OCI-M1 (cell line): ENCODE data around the gene RPL10A.

Source experiments
- DNase-seq: peaks from one replicate; lab custom pipeline; 2025; lab: John Stamatoyannopoulos, UW

The RPL10A gene

DNA sequence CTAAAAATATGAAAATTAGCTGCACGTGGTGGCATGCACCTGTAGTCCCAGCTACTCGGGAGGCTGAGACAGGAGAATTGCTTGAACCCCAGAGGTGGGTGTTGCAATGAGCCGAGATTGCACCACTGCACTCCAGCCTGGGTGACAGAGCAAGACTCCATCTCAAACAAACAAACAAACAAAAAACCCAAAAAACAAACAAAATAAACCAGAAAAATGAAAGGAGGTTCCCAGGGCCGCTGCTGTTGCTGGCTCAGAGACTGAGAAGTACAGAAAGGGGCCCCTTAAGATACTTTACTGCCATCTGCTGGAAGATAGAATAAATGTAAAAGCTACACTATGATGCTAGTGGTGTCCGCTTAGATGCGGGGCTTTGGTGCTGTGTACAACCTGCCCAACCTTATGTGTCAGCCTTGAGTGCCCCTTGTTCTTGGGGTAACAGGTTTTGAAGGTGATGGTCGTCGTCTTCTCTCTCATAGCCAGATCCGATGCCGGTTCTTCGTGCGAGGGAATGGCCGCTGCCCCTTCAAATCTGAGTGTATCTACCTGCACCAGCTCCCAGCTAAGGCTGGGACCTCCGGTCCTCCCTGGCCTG is 18.8 kb upstream of the RPL10A start:
- peak; percentile 91 for DNase-seq

DNA sequence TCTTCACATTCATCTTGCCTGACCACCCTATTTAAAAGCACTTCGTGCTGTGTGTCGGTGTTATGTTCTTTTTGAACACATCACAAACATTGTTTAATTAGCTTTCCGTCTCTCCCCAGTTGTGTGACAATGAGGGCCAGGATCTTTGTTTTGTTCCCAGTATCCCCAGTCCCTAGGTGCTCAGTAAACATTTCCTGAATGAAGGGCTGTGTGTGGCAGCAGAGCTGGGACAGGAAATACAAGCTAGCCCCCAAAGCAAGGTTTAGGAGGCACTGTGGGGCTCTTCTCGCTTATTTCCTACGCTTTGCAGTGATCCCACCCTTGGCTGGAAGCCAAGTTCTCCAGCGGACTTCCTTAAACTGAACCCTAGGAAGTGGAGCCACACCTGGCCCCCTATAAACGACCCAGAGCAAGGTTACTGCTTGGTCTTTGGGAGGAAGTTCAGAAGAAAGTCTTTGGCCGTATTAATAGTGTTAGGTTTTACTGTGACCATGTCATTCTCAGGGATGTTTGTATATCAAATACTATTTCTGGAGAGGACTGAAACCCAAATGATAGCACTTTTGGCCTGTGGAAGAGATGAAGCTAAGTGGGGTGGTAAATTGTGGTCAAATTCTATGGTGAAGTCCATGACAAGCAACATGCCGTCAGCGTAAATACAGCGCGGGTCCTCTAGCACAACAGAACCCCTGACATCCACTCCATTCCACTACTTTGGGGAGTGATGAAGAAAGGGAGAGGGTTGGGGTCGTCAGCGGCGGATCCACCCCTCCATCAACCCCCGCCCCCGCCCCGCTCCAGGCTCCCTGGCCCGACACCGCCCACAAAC is 16.6 kb upstream of the RPL10A start:
- no peak for DNase-seq

DNA sequence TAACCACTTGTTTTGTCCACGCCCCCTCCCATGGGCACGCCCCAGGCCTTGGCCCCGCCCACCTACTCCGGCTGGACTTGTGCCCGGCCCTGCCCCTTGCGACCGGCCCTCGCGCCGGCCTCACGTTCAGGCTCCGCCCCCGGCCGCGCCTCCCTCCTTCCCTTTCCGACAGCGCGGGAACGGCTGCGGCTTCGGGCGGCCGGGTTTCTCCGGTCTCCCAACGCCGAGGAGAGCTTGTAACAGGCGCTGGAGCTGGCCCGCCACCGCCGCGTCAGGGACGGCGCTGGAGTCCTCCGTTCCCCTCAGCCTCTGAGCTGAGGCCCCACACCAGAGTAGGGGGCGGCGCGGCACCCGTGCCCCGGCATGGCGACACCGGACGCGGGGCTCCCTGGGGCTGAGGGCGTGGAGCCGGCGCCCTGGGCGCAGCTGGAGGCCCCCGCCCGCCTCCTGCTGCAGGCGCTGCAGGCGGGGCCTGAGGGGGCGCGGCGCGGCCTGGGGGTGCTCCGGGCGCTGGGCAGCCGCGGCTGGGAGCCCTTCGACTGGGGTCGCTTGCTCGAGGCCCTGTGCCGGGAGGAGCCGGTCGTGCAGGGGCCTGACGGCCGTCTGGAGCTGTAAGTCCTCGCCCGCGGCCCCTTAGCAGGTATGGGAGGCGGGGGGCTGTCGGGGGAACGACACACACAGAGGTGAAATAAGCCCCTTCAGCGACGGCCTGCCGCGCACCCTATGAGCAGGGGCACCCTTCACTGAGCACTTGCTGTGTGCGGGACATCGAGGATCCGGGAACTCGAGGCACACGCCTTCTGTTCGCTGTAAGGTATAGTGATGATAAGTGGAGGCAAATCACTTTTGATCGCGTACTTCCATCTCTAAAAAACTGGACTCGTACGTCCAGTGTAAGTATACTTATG is 15.8 kb upstream of the RPL10A start, which contains the start of gene FANCE:
Gene FANCE (plus strand): TSS at position 156 of the 908 bp plus-strand sequence. CDS start 208 bp downstream, at position 364.
- peak; percentile 98 for DNase-seq

DNA sequence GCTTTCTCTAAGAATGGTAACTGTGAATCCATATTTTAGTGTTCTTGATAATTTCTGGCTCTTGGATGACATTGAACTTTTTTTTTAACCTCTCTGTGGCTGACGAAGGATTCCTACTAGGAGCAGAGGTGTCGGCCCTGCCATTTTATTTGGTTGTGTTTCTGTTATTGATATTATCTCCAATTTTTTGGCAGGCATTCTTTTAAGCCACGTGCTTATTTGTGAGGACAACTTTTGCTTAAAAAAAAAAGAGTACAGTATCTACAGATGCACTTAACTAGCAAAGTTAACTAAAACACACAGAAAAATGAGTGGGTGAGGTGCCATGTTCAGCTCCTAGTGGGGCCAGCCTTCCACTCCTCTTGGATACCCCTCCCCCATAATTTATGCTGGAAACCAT is 15.0 kb upstream of the RPL10A start:
- DNase-seq: peak; percentile 75

DNA sequence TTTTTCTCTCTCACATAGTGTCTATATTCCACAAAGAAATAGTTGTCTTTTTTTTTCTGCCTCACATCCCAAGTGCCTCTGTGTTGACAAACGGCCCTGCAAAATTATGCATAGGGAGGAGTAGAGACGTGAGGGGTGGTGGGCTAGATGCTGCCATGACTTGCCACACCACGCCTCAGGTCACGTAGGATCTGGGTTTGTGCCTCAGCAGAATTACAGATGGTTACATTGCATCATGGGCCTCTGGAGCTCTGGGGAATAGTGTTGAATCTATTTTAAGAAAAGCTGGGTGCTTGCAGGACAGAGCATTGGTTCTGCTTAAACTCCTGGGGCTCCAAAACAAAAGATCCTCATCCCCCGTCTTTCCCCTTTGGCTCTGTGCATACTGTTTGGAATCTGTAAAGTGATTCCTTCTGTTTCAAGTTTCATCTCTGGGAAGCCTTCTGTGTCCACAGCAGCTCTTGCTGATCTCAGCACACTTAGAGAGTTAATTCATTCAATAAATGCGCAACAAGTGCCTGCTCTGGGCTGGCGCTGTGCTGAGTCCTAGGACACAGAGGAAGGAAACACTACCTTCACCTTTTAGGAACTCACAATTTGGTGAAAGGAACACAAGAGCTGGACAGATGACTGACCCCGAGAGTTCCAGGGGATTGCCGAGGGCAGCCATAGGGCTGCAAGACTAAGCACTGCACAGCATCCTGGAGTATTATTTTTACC is 13.7 kb upstream of the RPL10A start:
- no peak for DNase-seq

DNA sequence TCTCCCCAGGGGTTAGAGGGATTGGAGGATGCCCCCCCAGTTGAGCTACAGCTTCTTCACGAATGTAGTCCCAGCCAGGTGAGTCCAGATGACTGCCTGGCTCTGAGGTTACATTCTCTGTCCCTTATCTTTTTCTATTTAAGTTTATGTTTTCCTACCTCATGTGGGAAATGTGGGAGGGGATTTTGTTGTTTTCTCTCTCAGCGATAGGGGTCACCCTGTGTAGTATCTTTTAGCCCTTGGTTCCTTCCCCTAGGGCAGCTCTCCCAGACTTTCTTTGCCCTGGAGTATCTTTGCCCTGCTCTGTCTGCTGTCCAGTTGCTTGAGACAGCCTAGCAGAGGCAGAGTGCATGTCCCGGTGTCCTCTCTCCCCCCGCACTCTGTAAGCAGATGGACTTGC is 10.3 kb upstream of the RPL10A start:
- DNase-seq: no peak

DNA sequence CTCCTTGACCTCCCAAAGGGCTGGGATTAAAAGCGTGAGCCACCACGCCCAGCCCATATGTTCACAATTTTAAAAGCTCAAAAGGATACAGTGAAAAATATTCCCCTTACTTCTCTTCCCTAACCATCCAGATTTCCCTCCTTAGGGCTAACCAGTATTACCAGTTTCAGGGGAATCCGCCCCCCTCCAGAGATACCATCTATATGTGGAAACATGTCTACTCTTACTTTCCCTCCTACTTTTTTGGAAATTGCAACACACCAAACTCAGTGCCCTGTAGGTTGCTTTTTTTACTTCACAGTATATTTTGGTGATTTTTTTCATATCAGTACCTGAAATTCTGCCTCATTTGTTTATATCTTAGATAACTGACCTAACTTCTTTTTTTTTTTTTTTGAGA is 6.9 kb upstream of the RPL10A start:
- no peak for DNase-seq

DNA sequence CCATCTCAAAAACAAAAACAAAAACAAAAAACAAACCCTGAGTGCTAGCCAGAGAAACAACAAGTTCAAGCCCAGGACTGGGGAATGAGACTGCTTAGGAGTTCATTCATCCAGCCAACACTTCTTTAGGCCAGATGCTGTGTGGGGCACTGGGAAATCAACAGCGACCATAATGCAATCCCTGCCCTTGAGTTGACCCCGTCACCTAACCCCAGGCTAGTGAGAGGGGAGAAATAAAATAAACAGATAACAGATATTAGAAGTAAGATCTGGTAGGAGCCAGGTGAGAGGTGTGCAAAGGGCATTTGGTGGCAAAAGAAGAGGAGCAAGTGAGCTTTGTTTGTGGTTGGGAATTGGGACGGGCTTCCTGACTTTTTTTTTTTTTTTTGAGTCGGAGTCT is 4.9 kb upstream of the RPL10A start:
- no peak for DNase-seq

DNA sequence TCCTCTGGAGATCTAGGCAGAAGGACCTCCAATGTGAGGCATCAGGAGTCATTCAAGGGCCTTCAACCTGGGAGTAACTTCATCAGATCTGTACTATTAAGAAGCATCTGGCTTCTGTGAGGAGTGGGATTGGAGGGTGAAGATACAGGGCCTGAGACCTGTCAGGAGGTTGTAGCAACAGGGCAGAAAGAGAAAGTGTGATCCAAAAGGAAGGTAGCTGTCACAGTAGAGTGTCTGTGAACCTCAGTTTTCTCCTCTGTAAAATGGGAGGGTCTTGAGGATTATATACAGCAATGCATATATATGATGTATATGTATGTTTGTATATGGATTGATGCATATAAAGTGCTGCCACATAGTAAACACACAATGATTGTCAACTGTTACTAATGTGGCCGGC is 2.6 kb upstream of the RPL10A start:
- no peak for DNase-seq

DNA sequence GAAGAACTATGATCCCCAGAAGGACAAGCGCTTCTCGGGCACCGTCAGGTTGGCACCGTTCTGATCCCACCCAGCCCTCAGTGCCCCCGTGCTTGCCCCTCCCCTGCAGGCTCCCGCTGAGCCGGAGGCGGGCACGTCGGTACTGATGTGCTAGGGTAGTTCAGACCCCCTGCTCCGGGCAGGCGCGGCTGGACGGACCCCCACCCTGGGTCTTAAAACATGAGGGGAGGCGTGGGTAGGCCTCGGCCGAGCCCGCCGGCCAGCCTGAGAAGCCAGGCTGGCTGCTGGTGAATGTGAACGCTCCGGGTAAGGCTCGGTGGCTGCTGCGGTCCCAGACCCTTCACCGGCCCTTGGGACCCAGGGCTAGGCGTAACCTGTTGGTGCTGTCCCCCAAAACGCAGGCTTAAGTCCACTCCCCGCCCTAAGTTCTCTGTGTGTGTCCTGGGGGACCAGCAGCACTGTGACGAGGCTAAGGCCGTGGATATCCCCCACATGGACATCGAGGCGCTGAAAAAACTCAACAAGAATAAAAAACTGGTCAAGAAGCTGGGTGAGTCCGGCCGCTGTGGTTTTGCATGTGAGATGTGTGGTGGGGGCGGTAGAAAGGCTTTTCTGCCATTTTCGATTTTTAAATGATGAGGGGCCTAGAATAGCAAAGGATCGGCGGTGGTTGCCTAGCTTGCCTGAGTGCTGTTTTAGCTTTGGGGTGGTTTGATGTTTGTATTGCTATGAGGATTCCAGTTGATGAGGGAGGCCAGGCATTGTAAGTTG is 964 bp downstream of the RPL10A start:
- no peak for DNase-seq

DNA sequence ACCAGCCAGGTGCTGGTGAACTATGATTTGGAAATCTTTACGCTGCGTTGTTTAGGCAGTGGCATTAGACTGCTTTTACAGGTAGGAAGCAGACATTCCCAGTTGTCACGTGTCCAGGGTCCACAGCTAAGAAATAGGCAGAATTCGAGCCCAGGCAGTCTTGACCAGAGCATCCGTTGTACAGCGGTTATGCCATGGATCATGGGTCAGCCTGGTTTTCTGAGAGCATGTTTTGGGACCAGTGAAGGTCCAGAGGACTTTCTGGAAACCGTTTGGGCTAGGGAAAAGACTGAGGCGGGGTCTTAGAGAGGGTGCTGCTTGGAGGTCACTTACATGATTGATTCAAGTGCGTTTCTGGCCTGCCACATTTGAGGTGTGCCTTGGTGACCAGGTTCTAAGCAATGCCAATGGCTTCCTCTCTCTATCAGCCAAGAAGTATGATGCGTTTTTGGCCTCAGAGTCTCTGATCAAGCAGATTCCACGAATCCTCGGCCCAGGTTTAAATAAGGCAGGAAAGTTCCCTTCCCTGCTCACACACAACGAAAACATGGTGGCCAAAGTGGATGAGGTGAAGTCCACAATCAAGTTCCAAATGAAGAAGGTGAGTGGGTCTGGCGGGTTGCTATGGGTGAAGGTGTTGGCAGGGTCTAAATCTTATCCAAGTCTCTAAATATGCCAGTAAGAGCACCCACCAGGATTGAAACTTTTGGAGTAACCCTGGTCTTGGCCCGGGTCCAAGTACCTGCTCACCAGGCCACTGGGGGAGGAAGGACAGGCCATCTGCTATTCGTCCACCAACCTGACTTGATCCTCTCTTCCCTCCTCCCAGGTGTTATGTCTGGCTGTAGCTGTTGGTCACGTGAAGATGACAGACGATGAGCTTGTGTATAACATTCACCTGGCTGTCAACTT is 1.8 kb downstream of the RPL10A start:
- DNase-seq: no peak

DNA sequence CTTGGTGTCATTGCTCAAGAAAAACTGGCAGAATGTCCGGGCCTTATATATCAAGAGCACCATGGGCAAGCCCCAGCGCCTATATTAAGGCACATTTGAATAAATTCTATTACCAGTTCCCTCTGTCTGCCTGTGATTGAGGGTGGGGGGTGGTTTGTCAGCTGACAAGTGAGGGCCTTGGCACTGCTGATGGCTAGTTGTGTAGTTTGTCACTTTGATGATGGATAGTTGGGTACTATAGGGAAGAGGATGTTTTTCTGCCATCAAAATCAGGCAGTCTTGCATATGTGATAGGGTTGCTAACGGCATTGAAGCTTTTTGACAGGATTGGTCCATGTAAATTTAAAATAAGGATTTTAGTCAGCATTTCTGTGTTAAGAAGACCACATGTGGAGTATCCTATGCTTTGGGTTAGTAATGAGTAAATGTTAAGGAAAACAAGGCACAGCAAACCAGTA is 2.5 kb downstream of the RPL10A start:
- DNase-seq: no peak

DNA sequence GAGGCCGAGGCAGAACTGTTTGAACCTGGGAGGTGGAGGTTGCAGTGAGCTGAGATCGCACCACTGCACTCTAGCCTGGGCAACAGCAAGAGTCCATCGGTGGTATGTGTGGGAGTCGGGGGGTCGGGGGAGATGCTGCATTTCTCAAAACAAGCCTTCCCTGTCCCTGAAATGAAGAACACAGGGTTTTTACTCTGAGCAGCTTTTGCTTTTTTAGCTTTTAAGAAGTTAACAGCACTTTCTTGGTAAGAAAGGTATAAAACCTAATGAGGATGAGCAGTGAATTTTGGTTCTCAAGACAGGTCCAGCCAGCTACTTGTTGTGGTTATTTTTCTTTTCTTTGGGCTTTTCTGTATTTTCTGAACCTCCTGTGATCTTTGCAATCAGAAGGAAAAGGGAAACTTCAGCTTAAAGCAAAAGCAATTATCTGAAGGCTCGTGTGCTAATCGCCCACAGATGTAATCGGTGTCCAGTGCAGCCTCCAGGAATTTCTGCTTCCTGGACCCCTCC is 3.7 kb downstream of the RPL10A start:
- no peak for DNase-seq

DNA sequence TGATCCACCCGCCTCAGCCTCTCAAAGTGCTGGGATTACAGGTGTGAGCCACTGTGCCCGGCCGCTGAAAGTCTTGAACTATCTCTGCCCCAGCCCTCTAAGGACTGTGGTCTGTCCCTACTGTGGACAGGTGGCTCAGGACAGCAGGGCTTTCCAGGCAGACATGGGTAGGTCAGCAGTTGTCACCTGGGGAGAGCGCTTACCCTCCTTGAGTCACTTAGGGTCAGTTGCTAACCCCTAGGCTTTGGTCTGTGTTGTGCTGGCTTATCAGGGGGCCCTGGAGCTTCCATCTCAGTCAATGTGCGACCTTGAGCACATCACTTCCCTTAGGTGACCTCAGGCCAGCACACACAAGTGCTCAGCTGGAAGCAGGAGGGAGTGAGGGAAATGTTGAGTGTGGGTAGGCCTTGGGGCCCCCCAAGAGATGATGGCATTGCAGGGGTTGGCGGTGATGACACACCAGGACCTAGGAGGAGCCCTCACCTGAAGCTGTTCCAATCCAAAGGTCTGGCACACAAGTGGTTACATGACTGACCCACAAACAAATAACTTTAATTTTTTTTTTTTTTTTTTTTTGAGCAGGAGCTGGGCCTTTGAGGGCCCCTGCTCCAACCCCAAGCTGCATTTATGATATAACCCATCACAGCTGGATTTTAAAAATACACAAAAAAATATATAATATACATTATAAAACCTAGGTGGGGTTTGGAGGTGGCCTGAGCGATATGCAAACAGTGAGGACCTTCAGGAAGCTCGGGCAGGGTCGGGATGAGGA is 5.1 kb downstream of the RPL10A start:
- no peak for DNase-seq

DNA sequence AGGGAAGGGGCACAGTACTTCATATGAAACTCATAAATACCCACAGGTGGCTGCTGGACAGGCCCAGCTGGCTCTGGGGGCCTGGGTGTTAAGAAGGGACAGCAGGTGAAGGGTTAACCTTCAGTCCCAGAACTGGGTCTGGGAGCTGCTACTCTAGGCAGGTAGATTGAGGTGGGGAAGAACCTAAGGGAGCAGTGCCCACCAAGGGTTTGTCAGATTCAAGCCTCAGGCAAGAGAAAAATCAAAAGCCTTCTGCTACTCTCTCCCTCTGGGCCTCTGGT is 5.6 kb downstream of the RPL10A start:
- DNase-seq: no peak

DNA sequence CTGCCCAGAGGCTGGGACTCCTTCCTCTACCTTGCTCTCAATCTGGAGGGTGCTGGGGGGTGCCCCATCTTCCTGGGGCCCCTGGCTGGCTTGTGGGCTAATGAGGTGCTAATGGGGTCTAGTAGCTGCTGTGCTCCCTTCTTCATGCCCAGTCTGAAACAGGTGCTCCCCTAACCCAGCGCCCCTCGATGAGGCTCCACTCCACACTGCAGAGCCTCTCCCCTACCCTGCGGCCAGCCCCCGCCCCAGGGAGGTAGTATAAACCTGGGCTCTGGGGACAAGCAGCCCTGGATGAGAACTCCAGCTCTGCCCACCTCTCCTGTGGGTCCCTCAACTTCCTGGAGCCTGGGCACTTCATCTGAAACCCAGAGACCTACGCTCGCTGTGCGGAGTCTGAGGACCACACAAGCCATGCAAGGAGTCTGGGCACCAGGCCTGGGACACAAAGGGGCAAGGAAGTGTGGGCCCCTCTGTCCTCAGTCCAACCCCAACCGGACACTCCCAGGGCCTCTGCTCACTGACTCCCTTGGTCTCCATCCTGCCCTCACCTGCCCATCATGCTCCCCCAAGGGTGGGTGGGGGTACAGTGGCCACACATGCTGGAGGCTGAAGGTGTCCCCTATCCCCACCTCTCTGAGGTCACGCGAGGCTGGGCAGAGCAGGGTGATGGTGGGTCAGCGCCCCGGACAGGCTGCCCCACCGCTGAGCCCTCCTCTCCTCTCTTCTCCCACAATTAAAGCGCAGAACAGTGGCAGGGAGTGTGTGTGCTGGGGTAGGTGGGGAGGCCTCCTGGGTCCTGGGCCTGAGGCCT is 6.1 kb downstream of the RPL10A start:
- no peak for DNase-seq

DNA sequence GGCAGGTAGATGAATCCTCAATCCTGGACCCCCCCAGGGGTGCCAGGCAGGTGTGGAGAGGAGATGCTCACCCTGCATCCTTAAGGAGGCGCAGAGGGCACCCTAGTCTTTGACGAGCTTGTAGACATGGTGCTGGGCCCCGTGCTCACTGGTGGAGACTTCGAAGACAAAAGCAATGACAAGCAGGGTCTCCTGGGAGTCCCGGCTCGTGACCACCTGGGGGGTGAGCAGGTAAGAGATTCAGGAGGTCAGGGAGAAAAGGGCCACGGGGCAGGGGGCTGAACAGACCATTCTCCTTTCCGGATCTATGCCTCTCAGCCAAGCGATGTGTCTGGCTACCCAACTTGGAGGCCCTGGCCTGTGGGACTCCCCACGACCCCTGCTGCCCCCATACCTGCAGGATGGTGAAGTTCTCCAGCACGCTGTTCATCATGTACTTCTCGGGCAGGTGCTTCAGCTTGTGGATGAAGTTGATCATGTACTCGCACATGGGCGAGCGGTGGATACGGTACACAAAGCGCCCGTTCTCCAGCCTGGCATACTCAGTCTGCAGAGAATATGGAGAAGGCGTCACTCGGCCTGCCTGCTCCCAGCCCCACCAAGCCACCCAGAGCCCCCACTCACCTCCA is 6.9 kb downstream of the RPL10A start:
- DNase-seq: no peak

DNA sequence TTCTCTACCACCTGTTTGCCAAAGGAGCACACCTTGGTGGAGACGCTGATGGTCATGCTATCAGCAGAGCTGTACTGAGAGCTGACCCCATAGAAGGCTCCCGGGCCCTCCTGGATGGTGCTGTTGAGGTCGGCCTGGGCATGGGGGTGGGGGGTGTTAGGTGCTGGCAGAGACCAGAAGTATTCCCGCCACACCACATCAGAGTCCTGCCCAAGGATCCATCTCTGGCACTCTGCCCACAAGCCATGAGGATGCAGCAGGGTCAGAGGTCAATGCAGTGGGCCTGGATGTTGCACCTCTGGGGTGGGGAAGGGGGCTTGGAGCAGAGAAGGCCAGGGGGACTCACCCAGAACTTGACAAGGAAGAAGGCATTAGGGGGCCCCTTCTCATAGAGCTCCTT is 7.4 kb downstream of the RPL10A start:
- no peak for DNase-seq
